ENCODE results near the gene RBMS3. TPM values are rescaled to one million over a fixed set of nuclear protein-coding genes. Genes with fewer than 3 reads are reported as not detected.

RBMS3 gene
- total and polyA plus RNA-seq, 2 of the 8 experiments (the other 6 are each of a cell fraction or from before 2014, with no cell fraction given), result 3.7 to 6.9 TPM

GRCh38 chr3:29373131-29373680, 92.3 kb downstream of the RBMS3 start (continued):
- TF ChIP-seq CHD7 (IDR thresholded peaks at IDR 0.05; ENCODE audit: insufficient replicate concordance, low read length), result no peak
- no peak for TF ChIP-seq KDM4A (IDR thresholded peaks at IDR 0.05; ENCODE audit: low read depth, low read length, severe bottlenecking)
- no peak for TF ChIP-seq TCF12 (IDR thresholded peaks at IDR 0.05; ENCODE audit: low read depth, low read length)
